SK-N-SH (cell line): ENCODE results near the gene GRID2IP. TPM values are rescaled to one million over a fixed set of nuclear protein-coding genes. Genes with fewer than 3 reads are reported as not detected.

Experiments
- CTCF ChIA-PET: fragments of 300-600, 350-600 bp; formaldehyde crosslinking; extraction: SDS; loops from one replicate; lab custom pipeline; 2021; lab: Yijun Ruan, JAX
- POLR2A ChIA-PET: fragments of 350-600 bp; sonication (Branson Sonifier 250); formaldehyde crosslinking; extraction: SDS; loops from one replicate; lab custom pipeline; 2020; ENCODE audit warnings: antibody characterized with exemption, inconsistent platforms; lab: Yijun Ruan, JAX
- DNase-seq: peaks from one replicate; pipeline ENCODE4 v3.0.0; 2012
- H2AFZ ChIP-seq: fragments of 200-600 bp; sonication (generic); 2 replicates; pipeline ENCODE4 v1.8.1; 2016; ENCODE audit warnings: antibody characterized with exemption, mild to moderate bottlenecking, low read depth
- H3F3A ChIP-seq: fragments of 200-600 bp; sonication (generic); replicated peaks from 2 replicates; pipeline ENCODE3; 2016; ENCODE audit warnings: antibody characterized with exemption, mild to moderate bottlenecking; ENCODE audit not compliant: insufficient read depth
- H3K27ac ChIP-seq, 2 experiments: fragments of 200-500 bp in 1 of 2; fragments of 200-600 bp in 1 of 2; sonication (Bioruptor generic) in 1 of 2; sonication (generic), shearing (Covaris generic) in 1 of 2; 2 replicates each; pipeline versions ENCODE4 v1.5.1 to v1.6.1; 2014 to 2016; ENCODE audit warnings: low read depth in 2 of 2, inconsistent platforms in 1 of 2, low read length in 1 of 2, mild to moderate bottlenecking in 1 of 2, mixed read lengths in 1 of 2
- H3K27me3 ChIP-seq: fragments of 200-600 bp; sonication (generic), shearing (Covaris generic); 2 replicates; pipeline ENCODE4 v1.6.1; 2016; ENCODE audit warnings: mixed run types; ENCODE audit not compliant: insufficient read depth
- H3K36me3 ChIP-seq, 2 experiments: fragments of 200-500 bp in 1 of 2; fragments of 200-600 bp in 1 of 2; sonication (Bioruptor generic) in 1 of 2; sonication (generic) in 1 of 2; replicated peaks in 1 of 2; 2 replicates each; pipeline versions ENCODE3 to v1.5.1; 2014 to 2016; ENCODE audit warnings: low read length in 1 of 2, mild to moderate bottlenecking in 1 of 2; ENCODE audit not compliant: insufficient read depth in 2 of 2, control insufficient read depth in 1 of 2
- H3K4me1 ChIP-seq, 2 experiments: fragments of 200-500 bp in 1 of 2; fragments of 200-600 bp in 1 of 2; sonication (Bioruptor generic) in 1 of 2; sonication (generic), shearing (Covaris generic) in 1 of 2; 2 replicates each; pipeline versions ENCODE4 v1.5.1 to v1.6.1; 2014 to 2016; ENCODE audit warnings: low read depth in 1 of 2, low read length in 1 of 2, mixed run types in 1 of 2; ENCODE audit not compliant: insufficient read depth in 2 of 2, control insufficient read depth in 1 of 2
- H3K4me2 ChIP-seq: fragments of 200-600 bp; sonication (generic), shearing (Covaris generic); 2 replicates; pipeline ENCODE4 v1.6.1; 2017; ENCODE audit warnings: mixed run types
- H3K4me3 ChIP-seq, 2 experiments: fragments of 200-500 bp in 1 of 2; fragments of 200-600 bp in 1 of 2; sonication (Bioruptor generic) in 1 of 2; sonication (generic), shearing (Covaris generic) in 1 of 2; 2 replicates each; pipeline versions ENCODE4 v1.5.1 to v1.8.1; 2014 to 2016; ENCODE audit warnings: low read depth in 2 of 2, inconsistent platforms in 1 of 2, low read length in 1 of 2, mild to moderate bottlenecking in 1 of 2, mixed read lengths in 1 of 2, moderate library complexity in 1 of 2
- H3K79me2 ChIP-seq: fragments of 200-600 bp; sonication (generic); 2 replicates; pipeline ENCODE4 v1.8.1; 2017; ENCODE audit warnings: mild to moderate bottlenecking; ENCODE audit not compliant: insufficient read depth
- H3K9ac ChIP-seq: fragments of 200-600 bp; sonication (generic); 2 replicates; pipeline ENCODE4 v1.6.1; 2017; ENCODE audit warnings: mixed run types
- H3K9me2 ChIP-seq: fragments of 200-600 bp; sonication (generic); 2 replicates; pipeline ENCODE4 v1.6.1; 2017; ENCODE audit warnings: mixed run types
- H3K9me3 ChIP-seq: fragments of 200-600 bp; sonication (generic); 2 replicates; pipeline ENCODE4 v1.6.1; 2017; ENCODE audit warnings: mixed run types, mild to moderate bottlenecking, moderate library complexity
- H4K20me1 ChIP-seq: fragments of 200-600 bp; sonication (generic); 2 replicates; pipeline ENCODE4 v1.6.1; 2017; ENCODE audit warnings: mild to moderate bottlenecking, mixed run types; ENCODE audit not compliant: insufficient read depth
- CTCF ChIP-seq: fragments of 200-600 bp; sonication (generic); IDR thresholded peaks from 2 replicates; pipeline ENCODE4 v1.6.1; 2017; ENCODE audit warnings: antibody characterized with exemption, mild to moderate bottlenecking, moderate library complexity
- ELF1 ChIP-seq: IDR thresholded peaks from 2 replicates; pipeline ENCODE4 v1.4.0; 2012
- EP300 ChIP-seq, 2 experiments: IDR thresholded peaks; 2 replicates each; pipeline versions ENCODE4 v1.4.0 to v1.6.1; 2012; ENCODE audit warnings: borderline replicate concordance in 1 of 2, low read depth in 1 of 2, low read length in 1 of 2
- EZH2phosphoT487 ChIP-seq: fragments of 200-600 bp; sonication (generic); IDR thresholded peaks from 2 replicates; pipeline ENCODE4 v1.6.1; 2017; ENCODE audit warnings: low read depth, mixed run types, mild to moderate bottlenecking, antibody characterized with exemption, moderate library complexity, borderline replicate concordance
- FOXM1 ChIP-seq: IDR thresholded peaks from 2 replicates; pipeline ENCODE4 v1.4.0; 2012; ENCODE audit warnings: low read depth, mild to moderate bottlenecking
- GATA2 ChIP-seq: sonication (generic); formaldehyde crosslinking; IDR thresholded peaks from 2 replicates; pipeline ENCODE4 v1.5.0; 2020; ENCODE audit warnings: mild to moderate bottlenecking, missing genetic modification reagents
- JUND ChIP-seq: IDR thresholded peaks from 2 replicates; pipeline ENCODE4 v1.4.0; 2012
- MAX ChIP-seq: IDR thresholded peaks from 2 replicates; pipeline ENCODE4 v1.4.0; 2012; ENCODE audit warnings: low read depth
- MEF2A ChIP-seq: IDR thresholded peaks from 2 replicates; pipeline ENCODE4 v1.4.0; 2012; ENCODE audit warnings: low read depth, borderline replicate concordance
- MXI1 ChIP-seq: IDR thresholded peaks from 2 replicates; pipeline ENCODE4 v1.6.1; 2012; ENCODE audit warnings: mild to moderate bottlenecking, low read depth, low read length, improper control_type of control experiment
- NFIC ChIP-seq: IDR thresholded peaks from 2 replicates; pipeline ENCODE4 v1.4.0; 2012; ENCODE audit warnings: borderline replicate concordance
- NRF1 ChIP-seq: IDR thresholded peaks from 2 replicates; pipeline ENCODE4 v1.6.1; 2012; ENCODE audit warnings: low read depth, mild to moderate bottlenecking, low read length
- PBX3 ChIP-seq: IDR thresholded peaks from 2 replicates; pipeline ENCODE4; 2012
- RCOR1 ChIP-seq: fragments of 150-350 bp; IDR thresholded peaks from 2 replicates; pipeline ENCODE4 v1.6.1; 2017; ENCODE audit warnings: antibody characterized with exemption, low read length
- REST ChIP-seq: IDR thresholded peaks from 2 replicates; pipeline ENCODE4 v1.6.1; 2012; ENCODE audit warnings: mild to moderate bottlenecking, low read depth, low read length, moderate library complexity
- RXRA ChIP-seq: IDR thresholded peaks from 2 replicates; pipeline ENCODE4 v1.4.0; 2012; ENCODE audit warnings: low read depth, mild to moderate bottlenecking, borderline replicate concordance
- SMC3 ChIP-seq: IDR thresholded peaks from 2 replicates; pipeline ENCODE4 v1.6.1; 2012; ENCODE audit warnings: low read depth, low read length, improper control_type of control experiment
- TAF1 ChIP-seq: IDR thresholded peaks from 2 replicates; pipeline ENCODE4 v1.6.1; 2012; ENCODE audit warnings: low read depth, mild to moderate bottlenecking, low read length, moderate library complexity, borderline replicate concordance
- TEAD4 ChIP-seq: IDR thresholded peaks from 2 replicates; pipeline ENCODE4 v1.4.0; 2012; ENCODE audit warnings: mild to moderate bottlenecking, borderline replicate concordance; ENCODE audit not compliant: insufficient read depth
- WGBS: methylation state at CpG from one replicate; pipeline ENCODE4 v1.1.6; 2017; ENCODE audit warnings: low lambda C conversion rate; 5-methylcytosine and 5-hydroxymethylcytosine counted together
- polyA plus RNA-seq, 3 experiments: library from polyadenylated mRNA; depleted of rRNA; stranded (reverse); fragments of >200 nt; gene quantifications; 2 replicates each; pipeline ENCODE4 v1.2.3, GENCODE V29; 2012

GRID2IP gene
- polyA plus RNA-seq, 1 of the 3 experiments (the other 2 are of a cell fraction), result 0.03 TPM

GRCh38 chr7:6482743-6483119, 68.5 kb downstream of the GRID2IP start:
- TF ChIP-seq NRF1, result no peak
- no peak for TF ChIP-seq EZH2phosphoT487
- H3K4me2 ChIP-seq, result peak overlapping the region; percentile 84
- CTCF ChIA-PET, result no interaction called here
- peak overlapping the region; percentile 93 for H3K9ac ChIP-seq
- H3K4me1 ChIP-seq, result peaks cover 5 to 20% of the 10 kb centered on the region in 2 experiments
- peaks cover 69% of the 10 kb centered on the region for H3K79me2 ChIP-seq
- peak overlapping the region; percentile 69 to 97 for H3K4me3 ChIP-seq
- no peaks in the 10 kb centered on the region for H3K9me2 ChIP-seq
- H3K27me3 ChIP-seq, result no peaks in the 10 kb centered on the region
- H4K20me1 ChIP-seq, result peaks cover 56% of the 10 kb centered on the region
- DNase-seq, result no peak
- POLR2A ChIA-PET, result no interaction called here
- no peaks in the 10 kb centered on the region for H3K9me3 ChIP-seq
- H3F3A ChIP-seq, result no peaks in the 10 kb centered on the region
- WGBS, result 34% methylated on average over 6 of the region's 6 CpGs
- H3K27ac ChIP-seq, result peak overlapping the region in 1 of 2 experiments; percentile 89; a peak in 2 of 4 replicates
- peaks cover 13 to 42% of the 10 kb centered on the region in 2 experiments for H3K36me3 ChIP-seq
- H2AFZ ChIP-seq, result no peak overlapping the region; the same call in 1 of the 2 replicates

- 80% methylated on average over 4 of the region's 4 CpGs for WGBS
Observed at GRCh38 chr7:6482307-6482706, 69.0 kb downstream of the GRID2IP start.

More at GRCh38 chr7:6482307-6482706, 69.0 kb downstream of the GRID2IP start:
- ChIA-PET CTCF (no interaction called here), POLR2A (no interaction called here)
- H3K36me3 ChIP-seq, result peaks cover 13 to 42% of the 10 kb centered on the region in 2 experiments
- peaks cover 5 to 20% of the 10 kb centered on the region in 2 experiments for H3K4me1 ChIP-seq
- TF ChIP-seq RCOR1 (no peak), NRF1 (no peak), SMC3 (no peak), RXRA (no peak), PBX3 (no peak), FOXM1 (no peak), ELF1 (no peak), TAF1 (no peak), MXI1 (no peak), JUND (no peak), EZH2phosphoT487 (no peak), EP300 (IDR thresholded peaks at IDR 0.05; ENCODE audit: borderline replicate concordance in 1 of 2, low read depth in 1 of 2, low read length in 1 of 2) (no peak), MAX (no peak), REST (no peak), MEF2A (no peak), CTCF (no peak), NFIC (no peak), TEAD4 (no peak), GATA2 (CRISPR knock-in tag) (no peak)
- TF ChIP-seq, all 33 proteins: peak for 0
- H2AFZ ChIP-seq, result no peak overlapping the region
- peak overlapping the region in 1 of 2 experiments; percentile 89; a peak in 1 of 4 replicates for H3K27ac ChIP-seq
- no peak for DNase-seq
- H3K4me3 ChIP-seq, result peak overlapping the region; percentile 69 to 97; a peak in 3 of 4 replicates
- H3K27me3 ChIP-seq, result no peaks in the 10 kb centered on the region
- H3K9me3 ChIP-seq, result no peaks in the 10 kb centered on the region
- H4K20me1 ChIP-seq, result peaks cover 61% of the 10 kb centered on the region
- H3K79me2 ChIP-seq, result peaks cover 73% of the 10 kb centered on the region
- H3K9ac ChIP-seq, result peak overlapping the region; percentile 93
- no peaks in the 10 kb centered on the region for H3F3A ChIP-seq
- peak overlapping the region; percentile 84 for H3K4me2 ChIP-seq
- no peaks in the 10 kb centered on the region for H3K9me2 ChIP-seq
